Gastroesophageal sphincter (tissue), 4 donors: ENCODE measurements around the gene MOB3A. TPM values are rescaled to one million over a fixed set of nuclear protein-coding genes. Genes with fewer than 3 reads are reported as not detected.
A peak's percentile ranks its signal among the peaks of the same experiment; 100 is the strongest.
"Not testable (repeated sequence)": the region's sequence is repeated elsewhere in the genome, so short reads cannot be mapped to it uniquely, and the experiment has no call there.

Source experiments
- ATAC-seq: fragments of 150-250 bp; one replicate; pipeline ENCODE4 v1.9.1; 2016; ENCODE audit warnings: mild to moderate bottlenecking, moderate library complexity
- H3K27ac ChIP-seq, 4 donors: fragments of 200-600 bp; sonication (generic) in 3 of 4; 1 replicate in 3 of 4; 2 replicates in 1 of 4; pipeline ENCODE4 v1.5.1; 2016 to 2019
- H3K27me3 ChIP-seq: fragments of 200-600 bp; sonication (generic); one replicate; pipeline ENCODE4 v1.5.1; 2019
- H3K36me3 ChIP-seq, 2 donors: fragments of 200-600 bp; sonication (generic); one replicate each; pipeline ENCODE4 v1.5.1; 2019; ENCODE audit warnings: control low read depth in 1 of 2
- H3K4me1 ChIP-seq, 3 donors: fragments of 200-600 bp; sonication (generic); 1 replicate in 2 of 3; 2 replicates in 1 of 3; pipeline ENCODE4 v1.5.1; 2016 to 2019; ENCODE audit warnings: control low read depth in 2 of 3
- H3K4me3 ChIP-seq, 2 donors: fragments of 200-600 bp; sonication (generic); one replicate each; pipeline ENCODE4 v1.5.1; 2019; ENCODE audit warnings: mild to moderate bottlenecking in 1 of 2, moderate library complexity in 1 of 2
- H3K9me3 ChIP-seq, 3 donors: fragments of 200-600 bp; sonication (generic); one replicate each; pipeline ENCODE4 v1.5.1; 2017 to 2019; ENCODE audit warnings: control low read depth in 2 of 3
- EP300 ChIP-seq: sonication (generic); formaldehyde crosslinking; IDR thresholded peaks from one replicate; pipeline ENCODE4 v1.6.1; 2017; ENCODE audit warnings: antibody characterized with exemption, mild to moderate bottlenecking
- POLR2A ChIP-seq, 2 donors: fragments of 450-650 bp; IDR thresholded peaks; one replicate each; pipeline ENCODE4 v1.6.1; 2017; ENCODE audit warnings: antibody characterized with exemption in 2 of 2, mild to moderate bottlenecking in 2 of 2, moderate library complexity in 1 of 2
- POLR2AphosphoS5 ChIP-seq: sonication (generic); formaldehyde crosslinking; IDR thresholded peaks from one replicate; pipeline ENCODE4 v1.6.1; 2017; ENCODE audit warnings: antibody characterized with exemption
- WGBS, 2 donors: methylation state at CpG; one replicate each; pipeline ENCODE4 v1.1.5; 2018; ENCODE audit warnings: low coverage in 1 of 2; 5-methylcytosine and 5-hydroxymethylcytosine counted together
- total RNA-seq, 4 donors: library from RNA; depleted of rRNA; stranded (reverse); fragments of >200 nt; gene quantifications; one replicate each; pipeline ENCODE4 v1.1.0, GENCODE V29; 2016
- TF ChIP-seq, protein P1 (sequence below), 4 experiments: fragments of 200-600 bp in 2 of 4; fragments of 450-650 bp in 2 of 4; sonication (generic) in 1 of 4; IDR thresholded peaks; one replicate each; pipeline ENCODE4 v1.5.1; 2017 to 2019; ENCODE audit warnings: antibody characterized with exemption in 4 of 4, mild to moderate bottlenecking in 2 of 4, moderate library complexity in 2 of 4

MOB3A gene
- total RNA-seq, 4 donors from 2014 or later: 29.0 to 69.9 (median 38.6) TPM

DNA sequence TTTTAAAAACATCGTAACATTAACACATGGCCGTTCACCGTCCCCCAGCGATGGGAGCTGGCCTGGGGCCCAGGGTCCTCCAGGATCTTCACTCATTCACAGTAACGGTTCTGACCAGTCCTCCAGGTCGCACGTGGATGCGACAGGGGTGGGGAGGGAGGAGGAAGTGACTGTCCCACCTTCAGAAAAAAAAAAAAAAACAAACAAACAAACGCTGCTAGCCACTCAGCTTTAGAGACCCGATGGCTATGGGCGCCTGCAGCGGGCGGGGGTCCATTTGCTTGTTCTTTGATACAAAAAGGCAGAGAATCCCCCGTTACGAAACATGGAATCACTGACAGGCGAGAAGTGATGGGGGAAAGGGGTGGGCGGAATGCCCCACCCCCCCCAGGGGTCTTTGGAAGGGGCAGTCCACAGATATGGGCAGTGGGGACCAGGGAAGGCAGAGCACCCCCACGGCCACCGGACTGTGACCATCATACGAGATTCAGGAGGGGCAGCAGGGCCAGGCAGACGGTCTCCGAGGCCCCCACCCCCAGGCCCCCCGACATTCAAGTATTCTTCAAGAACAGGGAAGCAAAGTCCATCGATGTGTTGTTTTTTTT, 58.4 kb downstream of the MOB3A start:
- H3K27ac ChIP-seq: peak overlapping the region in 3 of 4 donors; percentile 14 to 99 (median 99)
- H3K4me3 ChIP-seq: no peak overlapping the region
- no peak for TF ChIP-seq EP300
- TF ChIP-seq POLR2AphosphoS5: no peak
- TF ChIP-seq, protein P1, sequence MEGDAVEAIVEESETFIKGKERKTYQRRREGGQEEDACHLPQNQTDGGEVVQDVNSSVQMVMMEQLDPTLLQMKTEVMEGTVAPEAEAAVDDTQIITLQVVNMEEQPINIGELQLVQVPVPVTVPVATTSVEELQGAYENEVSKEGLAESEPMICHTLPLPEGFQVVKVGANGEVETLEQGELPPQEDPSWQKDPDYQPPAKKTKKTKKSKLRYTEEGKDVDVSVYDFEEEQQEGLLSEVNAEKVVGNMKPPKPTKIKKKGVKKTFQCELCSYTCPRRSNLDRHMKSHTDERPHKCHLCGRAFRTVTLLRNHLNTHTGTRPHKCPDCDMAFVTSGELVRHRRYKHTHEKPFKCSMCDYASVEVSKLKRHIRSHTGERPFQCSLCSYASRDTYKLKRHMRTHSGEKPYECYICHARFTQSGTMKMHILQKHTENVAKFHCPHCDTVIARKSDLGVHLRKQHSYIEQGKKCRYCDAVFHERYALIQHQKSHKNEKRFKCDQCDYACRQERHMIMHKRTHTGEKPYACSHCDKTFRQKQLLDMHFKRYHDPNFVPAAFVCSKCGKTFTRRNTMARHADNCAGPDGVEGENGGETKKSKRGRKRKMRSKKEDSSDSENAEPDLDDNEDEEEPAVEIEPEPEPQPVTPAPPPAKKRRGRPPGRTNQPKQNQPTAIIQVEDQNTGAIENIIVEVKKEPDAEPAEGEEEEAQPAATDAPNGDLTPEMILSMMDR (IDR thresholded peaks at IDR 0.05): no peak
- TF ChIP-seq POLR2A (IDR thresholded peaks at IDR 0.05): no peak
- H3K4me1 ChIP-seq: peaks cover 0 to 82% (median 21%) of the 10 kb centered on the region in 3 donors
- peaks cover 0 to 13% (median 0%) of the 10 kb centered on the region in 3 donors for H3K9me3 ChIP-seq
- H3K36me3 ChIP-seq: peaks cover 0 to 47% of the 10 kb centered on the region in 2 donors
- WGBS, 2 donors: 37 to 44% methylated on average over 8 to 10 of the region's 24 CpGs
- ATAC-seq: no peak
- H3K27me3 ChIP-seq: no peaks in the 10 kb centered on the region

DNA sequence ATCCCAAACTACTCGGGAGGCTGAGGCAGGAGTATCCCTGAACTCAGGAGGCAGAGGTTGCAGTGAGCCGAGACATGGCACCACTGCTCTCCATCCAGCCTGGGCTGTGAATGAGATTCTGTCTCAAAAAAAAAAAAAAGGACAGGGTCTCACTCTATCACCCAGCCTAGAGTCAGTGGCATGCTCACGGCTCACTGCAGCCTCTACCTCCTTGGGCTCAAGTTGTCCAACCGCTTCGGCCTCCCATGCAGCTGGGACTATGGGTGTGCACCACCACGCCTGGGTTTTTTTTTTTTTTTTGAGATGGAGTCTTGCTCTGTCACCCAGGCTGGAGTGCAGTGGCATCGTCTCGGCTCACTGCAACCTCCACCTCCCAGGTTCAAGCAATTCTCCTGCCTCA, 59.7 kb downstream of the MOB3A start:
- H3K27ac ChIP-seq: no peak overlapping the region
- H3K27me3 ChIP-seq: no peaks in the 10 kb centered on the region
- no peak overlapping the region for H3K4me3 ChIP-seq
- TF ChIP-seq POLR2AphosphoS5 (no peak), EP300 (no peak), POLR2A (IDR thresholded peaks at IDR 0.05) (no peak)
- TF ChIP-seq, protein P1 (IDR thresholded peaks at IDR 0.05): no peak
- WGBS, 2 donors: 60 to 100% methylated on average over 2 to 3 of the region's 8 CpGs
- H3K36me3 ChIP-seq: peaks cover 0 to 37% of the 10 kb centered on the region in 2 donors
- peaks cover 0 to 13% (median 0%) of the 10 kb centered on the region in 3 donors for H3K9me3 ChIP-seq
- no peak for ATAC-seq
- H3K4me1 ChIP-seq: peaks cover 0 to 82% (median 22%) of the 10 kb centered on the region in 3 donors

DNA sequence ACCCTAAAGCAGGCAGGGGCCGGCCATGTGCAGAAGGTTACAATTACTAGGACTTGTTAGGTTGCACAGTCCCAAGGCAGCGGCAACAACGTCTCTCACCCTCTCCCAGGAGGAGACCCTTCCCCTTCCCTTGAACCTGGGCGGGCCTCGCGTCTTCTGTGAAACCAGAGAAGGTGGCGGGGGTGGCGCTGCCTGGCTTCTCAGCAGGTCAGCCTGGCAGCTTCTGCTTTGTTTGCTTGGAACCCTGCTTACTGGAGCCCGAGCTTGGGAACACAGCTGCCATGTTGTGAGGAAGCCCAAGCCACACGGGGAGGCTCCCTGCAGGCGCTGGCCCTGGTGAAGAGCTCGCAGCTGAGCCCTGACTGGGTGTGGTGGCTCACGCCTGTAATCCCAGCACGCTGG, 60.5 kb downstream of the MOB3A start:
- TF ChIP-seq POLR2A (IDR thresholded peaks at IDR 0.05) (no peak), POLR2AphosphoS5 (no peak), EP300 (no peak)
- TF ChIP-seq, protein P1 (IDR thresholded peaks at IDR 0.05): no peak
- ATAC-seq: no peak
- no peaks in the 10 kb centered on the region for H3K27me3 ChIP-seq
- peaks cover 0 to 82% (median 20%) of the 10 kb centered on the region in 3 donors for H3K4me1 ChIP-seq
- H3K36me3 ChIP-seq: peaks cover 0 to 29% of the 10 kb centered on the region in 2 donors
- no peak overlapping the region for H3K4me3 ChIP-seq
- peak overlapping the region in 3 of 4 donors; percentile 10 to 94 (median 89) for H3K27ac ChIP-seq
- peaks cover 0 to 13% (median 0%) of the 10 kb centered on the region in 3 donors for H3K9me3 ChIP-seq
- WGBS, 2 donors: no CpG with 5 or more reads among the region's 14 CpGs

DNA sequence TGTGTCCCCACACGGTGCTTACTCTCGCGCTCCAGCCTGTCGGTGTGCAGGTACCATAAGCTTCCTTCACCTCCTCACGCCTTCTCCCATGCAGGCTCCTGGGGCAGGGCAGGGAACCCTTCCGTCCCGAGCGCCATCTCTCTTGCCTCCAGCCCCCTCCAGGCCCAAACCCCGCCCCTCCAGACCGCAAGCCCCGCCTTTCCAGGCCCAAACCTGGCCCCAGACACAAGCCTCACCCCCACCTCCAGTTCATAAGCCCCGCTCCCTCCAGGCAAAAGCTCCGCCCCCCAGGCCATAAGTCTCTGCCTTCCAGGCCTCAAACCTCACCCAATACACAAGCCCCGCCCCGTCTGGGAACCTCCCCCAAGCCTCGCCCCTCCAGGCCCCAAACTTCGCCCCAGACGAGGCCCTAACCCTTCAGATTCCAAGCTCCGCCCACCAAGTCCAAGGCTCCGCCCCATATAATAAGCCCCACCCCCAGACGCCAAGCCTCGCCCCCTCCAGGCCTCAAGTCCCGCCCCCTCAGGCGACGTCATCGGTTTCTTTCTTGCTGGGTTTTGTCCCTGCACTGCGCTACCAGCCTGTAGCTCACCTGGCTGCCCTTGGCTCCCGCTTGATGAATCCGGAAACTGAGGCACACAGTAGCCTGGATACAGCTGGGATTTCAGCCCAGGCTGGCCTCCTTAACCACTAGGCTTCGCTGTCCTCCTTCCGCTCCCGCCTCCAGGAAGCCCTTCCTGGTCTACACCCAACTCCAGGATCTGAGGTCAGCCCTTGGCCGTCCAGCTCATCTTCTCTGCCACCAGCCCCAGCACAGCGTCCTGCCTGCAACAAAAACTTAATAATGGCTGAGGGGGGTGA, 61.2 kb downstream of the MOB3A start:
- peaks cover 0 to 23% of the 10 kb centered on the region in 2 donors for H3K36me3 ChIP-seq
- ATAC-seq: no peak
- peak overlapping the region in 3 of 4 donors; percentile 89 to 94 (median 93) for H3K27ac ChIP-seq
- peaks cover 0 to 13% (median 0%) of the 10 kb centered on the region in 3 donors for H3K9me3 ChIP-seq
- H3K4me3 ChIP-seq: no peak overlapping the region
- H3K27me3 ChIP-seq: no peaks in the 10 kb centered on the region
- H3K4me1 ChIP-seq: peaks cover 0 to 77% (median 17%) of the 10 kb centered on the region in 3 donors
- TF ChIP-seq, protein P1 (IDR thresholded peaks at IDR 0.05): no peak
- TF ChIP-seq EP300 (no peak), POLR2AphosphoS5 (no peak), POLR2A (IDR thresholded peaks at IDR 0.05) (no peak)
- WGBS, 2 donors: 11 to 32% methylated on average over 7 to 16 of the region's 34 CpGs

DNA sequence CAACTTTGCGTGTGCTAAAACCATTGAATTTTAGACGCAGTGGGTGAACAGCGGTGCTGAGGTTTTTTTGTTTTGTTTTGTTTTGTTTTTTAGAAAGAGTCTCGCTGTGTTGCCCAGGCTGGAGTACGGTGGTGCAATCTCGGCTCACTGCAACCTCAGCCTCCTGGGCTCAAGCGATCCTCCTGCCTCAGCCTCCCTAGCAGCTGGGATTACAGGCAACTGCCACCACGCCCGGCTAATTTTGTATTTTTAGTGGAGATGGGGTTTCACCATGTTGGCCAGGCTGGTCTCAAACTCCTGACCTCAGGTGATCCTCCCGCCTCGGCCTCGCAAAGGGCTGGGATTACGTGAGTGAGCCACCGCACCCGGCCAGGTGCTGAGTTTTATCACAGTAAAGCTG, 61.9 kb downstream of the MOB3A start:
- Histone ChIP-seq H3K27ac (peak overlapping the region in 3 of 4 donors; percentile 89 to 94 (median 93)), H3K9me3 (peaks cover 0 to 13% (median 0%) of the 10 kb centered on the region in 3 donors), H3K4me1 (peaks cover 0 to 73% (median 17%) of the 10 kb centered on the region in 3 donors), H3K36me3 (peaks cover 0 to 16% of the 10 kb centered on the region in 2 donors)
- not testable (repeated sequence) for ATAC-seq, H3K4me3 ChIP-seq, H3K27me3 ChIP-seq
- WGBS, 2 donors: 91 to 94% methylated on average over 6 of the region's 15 CpGs
